Measurements from ENCODE around the gene DBN1.
"Not testable (repeated sequence)": the region's sequence is repeated elsewhere in the genome, so short reads cannot be mapped to it uniquely, and the experiment has no call there.

Gene DBN1

DNA sequence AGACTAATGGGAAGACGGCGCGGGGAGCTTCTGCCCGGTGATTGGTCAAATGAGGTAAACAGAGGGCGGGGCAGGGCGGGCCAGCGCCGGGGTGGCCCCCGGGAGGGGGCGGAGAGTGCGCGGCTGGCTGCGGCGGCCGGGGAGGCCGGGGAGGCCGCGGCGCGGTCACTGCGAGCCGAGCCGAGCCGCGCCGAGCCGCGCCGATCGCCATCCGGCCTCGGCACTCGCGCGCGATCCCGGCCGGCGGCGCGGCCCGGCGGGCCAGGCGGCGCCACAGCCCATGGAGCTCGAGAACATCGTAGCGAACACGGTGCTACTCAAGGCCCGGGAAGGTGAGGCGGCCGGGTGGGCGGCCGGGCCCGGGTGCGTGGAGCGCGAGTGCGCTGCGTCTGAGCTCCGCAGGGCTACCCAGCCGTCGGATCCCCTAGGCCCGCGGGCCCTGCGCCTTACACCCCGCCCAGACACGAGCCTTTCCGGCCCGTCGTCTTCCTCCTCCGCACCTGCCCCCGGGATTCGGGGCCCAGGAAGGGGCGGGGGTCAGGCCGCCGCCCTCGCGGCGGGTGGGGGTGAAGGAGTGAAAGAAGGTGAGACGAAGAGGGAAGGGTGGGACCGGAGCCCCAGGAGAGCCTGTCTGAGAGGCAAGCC, 46.7 kb downstream of the DBN1 start, which contains the start of gene GRK6:
Gene GRK6 (plus strand): TSS at position 111 of the 645 bp plus-strand sequence. CDS start 170 bp downstream, at position 281.
- DNase-seq (ENCODE audit: extremely low spot score) = peak; percentile 51
- POLR2A ChIA-PET = interaction anchor here (0.6 to 2.5 kb wide), 13 partner anchors 11 to 84 kb away, joined by 3 to 11 read pairs (median 4); partner anchors contain the start of gene PRR7
- TF ChIP-seq, protein P1, sequence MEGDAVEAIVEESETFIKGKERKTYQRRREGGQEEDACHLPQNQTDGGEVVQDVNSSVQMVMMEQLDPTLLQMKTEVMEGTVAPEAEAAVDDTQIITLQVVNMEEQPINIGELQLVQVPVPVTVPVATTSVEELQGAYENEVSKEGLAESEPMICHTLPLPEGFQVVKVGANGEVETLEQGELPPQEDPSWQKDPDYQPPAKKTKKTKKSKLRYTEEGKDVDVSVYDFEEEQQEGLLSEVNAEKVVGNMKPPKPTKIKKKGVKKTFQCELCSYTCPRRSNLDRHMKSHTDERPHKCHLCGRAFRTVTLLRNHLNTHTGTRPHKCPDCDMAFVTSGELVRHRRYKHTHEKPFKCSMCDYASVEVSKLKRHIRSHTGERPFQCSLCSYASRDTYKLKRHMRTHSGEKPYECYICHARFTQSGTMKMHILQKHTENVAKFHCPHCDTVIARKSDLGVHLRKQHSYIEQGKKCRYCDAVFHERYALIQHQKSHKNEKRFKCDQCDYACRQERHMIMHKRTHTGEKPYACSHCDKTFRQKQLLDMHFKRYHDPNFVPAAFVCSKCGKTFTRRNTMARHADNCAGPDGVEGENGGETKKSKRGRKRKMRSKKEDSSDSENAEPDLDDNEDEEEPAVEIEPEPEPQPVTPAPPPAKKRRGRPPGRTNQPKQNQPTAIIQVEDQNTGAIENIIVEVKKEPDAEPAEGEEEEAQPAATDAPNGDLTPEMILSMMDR (IDR thresholded peaks at IDR 0.05; ENCODE audit: control extremely low read depth, extremely low read depth, low read depth, missing control alignments) = no peak
- CTCF ChIA-PET = interaction anchor here (0.7 to 23.4 kb wide), 11 partner anchors 11 to 117 kb away, joined by 3 to 347 read pairs (median 6); partner anchors contain the start of gene F12

DNA sequence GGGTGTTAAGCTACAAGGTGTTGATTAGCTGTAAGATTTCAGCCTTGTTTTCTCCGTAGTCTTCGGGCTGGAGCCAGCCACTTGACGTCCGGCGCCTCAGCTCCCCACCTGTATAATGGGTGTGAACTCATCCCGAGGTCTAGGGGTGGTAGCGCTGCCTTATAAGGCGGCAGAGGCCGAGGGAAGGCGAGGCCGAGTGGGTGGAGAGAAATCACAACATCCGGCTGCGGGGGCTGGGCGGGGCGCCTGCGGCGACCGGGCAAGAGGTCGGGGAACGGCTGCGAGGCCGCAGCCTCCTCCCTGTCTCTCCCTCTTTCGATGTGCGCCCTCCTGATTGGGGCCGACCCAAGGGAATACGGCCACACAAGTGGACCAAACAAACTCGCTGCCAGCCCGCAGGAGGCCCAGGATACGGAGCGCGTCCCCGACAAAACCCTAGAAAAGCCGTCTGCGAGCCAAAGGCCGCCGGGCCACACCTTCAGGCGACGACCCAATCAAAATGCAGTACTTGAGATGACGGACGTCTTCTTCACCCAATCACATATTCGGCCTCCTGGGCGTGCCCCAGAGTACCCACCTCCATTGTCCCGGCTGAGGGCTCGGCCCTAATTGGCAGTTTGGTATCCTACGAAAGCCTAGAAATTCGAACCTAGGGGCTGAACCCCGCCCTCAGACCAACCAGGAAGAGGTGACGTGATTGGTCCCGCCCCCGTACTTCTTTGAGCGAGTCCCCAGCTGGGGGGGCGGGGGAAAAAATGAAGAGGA, 47.5 kb downstream of the DBN1 start:
- ChIA-PET CTCF (interaction anchor here (0.7 to 23.4 kb wide), 8 partner anchors 10 to 67 kb away, joined by 3 to 347 read pairs (median 7); partner anchors contain the start of gene F12), POLR2A (interaction anchor here (0.6 to 2.5 kb wide), 14 partner anchors 11 to 84 kb away, joined by 3 to 11 read pairs (median 4); partner anchors contain the start of gene PRR7)
- DNase-seq (ENCODE audit: extremely low spot score) = peak; percentile 97
- TF ChIP-seq, protein P1 (IDR thresholded peaks at IDR 0.05; ENCODE audit: control extremely low read depth, extremely low read depth, low read depth, missing control alignments) = no peak

DNA sequence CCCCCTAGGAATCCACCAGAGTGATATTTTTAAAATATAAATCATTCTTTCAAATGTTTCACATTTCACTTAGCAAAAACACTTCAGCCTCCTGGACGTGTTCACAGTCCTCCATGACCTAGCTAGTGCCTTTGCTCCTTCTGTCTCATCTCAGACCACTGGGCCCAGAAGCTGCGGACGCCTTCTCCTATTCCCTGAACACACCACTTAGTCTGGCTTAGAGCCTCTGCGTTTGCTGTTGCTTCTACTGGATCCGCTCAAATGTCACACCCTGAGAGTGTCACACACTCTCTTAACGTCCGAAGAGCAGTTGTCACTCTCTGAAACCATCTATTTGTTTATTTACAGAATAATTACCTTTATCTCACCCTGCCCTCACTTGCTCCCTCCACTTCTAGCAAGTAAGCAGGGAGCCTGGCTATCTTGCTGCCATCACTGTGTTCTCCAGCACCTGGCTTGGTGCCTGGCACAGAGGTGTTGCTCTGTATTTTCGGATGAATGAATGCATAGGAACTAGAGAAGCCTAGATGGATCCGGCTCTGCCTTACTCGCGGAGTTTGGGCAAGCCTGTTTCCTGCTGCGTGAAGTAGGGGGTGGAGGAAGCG, 48.1 kb downstream of the DBN1 start:
- ChIA-PET CTCF (interaction anchor here (1.0 to 23.4 kb wide), 6 partner anchors 9 to 35 kb away, joined by 3 to 347 read pairs (median 7); partner anchors contain the start of gene F12), POLR2A (interaction anchor here (0.9 to 2.5 kb wide), 4 partner anchors 19 to 85 kb away, joined by 4 to 11 read pairs (median 6); partner anchors contain the start of gene PRR7)
- TF ChIP-seq, protein P1 (IDR thresholded peaks at IDR 0.05; ENCODE audit: control extremely low read depth, extremely low read depth, low read depth, missing control alignments) = no peak
- DNase-seq (ENCODE audit: extremely low spot score) = no peak

DNA sequence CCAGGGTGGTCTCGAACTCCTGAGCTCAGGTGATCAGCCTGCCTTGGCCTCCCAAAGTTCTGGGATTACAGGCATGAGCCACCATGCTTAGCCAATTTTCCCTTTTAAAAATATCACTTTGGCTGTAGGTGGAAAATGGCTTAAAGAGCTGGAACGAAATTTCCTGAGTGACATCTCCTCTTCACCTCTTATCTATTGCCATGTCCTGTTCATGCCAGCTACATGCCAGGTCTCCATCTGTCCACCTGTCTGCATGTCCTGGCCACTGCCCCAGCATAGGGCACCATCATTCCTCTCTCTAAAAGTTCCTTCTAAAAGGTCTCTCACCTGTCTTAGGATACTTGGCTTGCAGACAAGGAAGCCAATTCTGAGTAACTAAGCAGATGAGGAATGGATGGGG, 49.8 kb downstream of the DBN1 start:
- ChIA-PET CTCF (interaction anchor here (0.7 to 23.4 kb wide), 8 partner anchors 9 to 78 kb away, joined by 3 to 347 read pairs (median 4); partner anchors contain the start of gene F12), POLR2A (interaction anchor here (1.0 kb wide), 1 partner anchor 20 kb away, joined by 4 read pairs; no protein-coding TSS in a partner anchor)
- no peak for DNase-seq (ENCODE audit: extremely low spot score)
- TF ChIP-seq, protein P1 (IDR thresholded peaks at IDR 0.05; ENCODE audit: control extremely low read depth, extremely low read depth, low read depth, missing control alignments) = no peak

DNA sequence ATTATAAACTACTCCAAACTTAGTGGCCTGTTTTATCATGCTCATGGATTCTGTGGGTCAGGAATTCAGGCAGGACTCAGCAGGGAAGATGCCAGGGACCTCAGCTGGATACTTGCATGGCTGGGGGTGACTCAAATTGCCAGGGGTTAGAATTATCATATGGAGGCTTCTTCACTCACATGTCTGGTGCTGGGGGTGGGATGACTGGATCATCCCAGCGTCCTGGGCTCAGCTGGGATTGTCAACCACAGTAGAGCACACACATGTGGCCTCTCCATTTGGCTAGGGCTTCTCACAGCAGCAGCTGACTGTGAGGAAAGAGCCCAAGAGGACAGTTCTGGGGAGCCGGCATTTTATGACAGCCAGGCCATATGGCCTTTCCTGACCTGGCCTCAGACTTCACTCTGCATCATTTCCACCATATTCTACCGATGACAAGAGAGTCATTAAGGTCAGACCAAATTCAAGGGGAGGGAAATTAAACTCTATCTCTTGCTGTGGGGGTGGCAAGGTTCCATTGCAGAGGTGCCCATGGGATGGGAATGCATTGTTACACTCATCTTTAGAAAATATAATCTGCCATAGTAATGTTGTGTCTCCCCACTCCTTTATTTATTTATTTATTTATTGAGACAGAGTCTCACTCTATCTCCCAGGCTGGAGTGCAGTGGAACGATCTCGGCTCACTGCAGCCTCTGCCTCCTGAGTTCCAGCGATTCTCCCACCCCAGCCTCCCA, 52.2 kb downstream of the DBN1 start:
- TF ChIP-seq, protein P1 (IDR thresholded peaks at IDR 0.05; ENCODE audit: control extremely low read depth, extremely low read depth, low read depth, missing control alignments) = no peak
- CTCF ChIA-PET = interaction anchor here (1.4 to 23.4 kb wide), 4 partner anchors 15 to 79 kb away, joined by 3 to 347 read pairs (median 14); partner anchors contain the start of gene F12
- DNase-seq (ENCODE audit: extremely low spot score) = no peak
- POLR2A ChIA-PET = no interaction called here

DNA sequence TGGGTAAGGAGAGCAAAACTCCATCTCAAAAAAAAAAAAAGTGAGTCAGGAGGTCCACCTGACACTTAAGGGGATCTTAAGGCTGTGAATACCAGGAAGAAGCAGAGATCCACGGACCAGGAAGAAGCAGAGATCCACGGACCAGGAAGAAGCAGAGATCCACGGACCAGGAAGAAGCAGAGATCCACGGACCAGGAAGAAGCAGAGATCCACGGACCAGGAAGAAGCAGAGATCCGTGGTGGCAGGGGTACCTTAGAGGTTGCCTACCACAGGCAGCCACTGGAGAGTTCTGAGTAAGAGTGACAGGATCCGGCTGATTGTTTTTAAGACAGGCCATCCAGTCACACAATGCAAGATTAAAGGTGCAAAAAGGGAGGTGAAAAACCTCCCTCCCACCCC, 53.0 kb downstream of the DBN1 start:
- CTCF ChIA-PET = interaction anchor here (1.4 to 23.4 kb wide), 3 partner anchors 15 to 59 kb away, joined by 3 to 347 read pairs (median 23); partner anchors contain the start of gene F12
- POLR2A ChIA-PET; DNase-seq (ENCODE audit: extremely low spot score): not testable (repeated sequence)

Data from GM10248 (cell line).